Measurements from ENCODE around the gene ATRAID. TPM values are rescaled to one million over a fixed set of nuclear protein-coding genes. Genes with fewer than 3 reads are reported as not detected.
A peak's percentile ranks its signal among the peaks of the same experiment; 100 is the strongest.

The ATRAID gene
- total and polyA plus RNA-seq, 2 of the 8 experiments (the other 6 are each of a cell fraction or from before 2014, with no cell fraction given) = 109 to 280 TPM

- peak; percentile 51; the same call in 1 of the 2 replicates for TF ChIP-seq TAF1 (IDR thresholded peaks at IDR 0.05; ENCODE audit: low read depth, low read length)
- TF ChIP-seq SIRT6 (IDR thresholded peaks at IDR 0.05; ENCODE audit: low read length) = no peak
- peak; percentile 99 for TF ChIP-seq E2F6 (IDR thresholded peaks at IDR 0.05)
- TF ChIP-seq SUZ12 (IDR thresholded peaks at IDR 0.05; ENCODE audit: low read length) = no peak
- no peak for TF ChIP-seq JUND (IDR thresholded peaks at IDR 0.05; ENCODE audit: low read length)
- TF ChIP-seq SAP30 (IDR thresholded peaks at IDR 0.05; ENCODE audit: insufficient read depth, insufficient replicate concordance, low read length) = no peak
- TF ChIP-seq CHD2 (IDR thresholded peaks at IDR 0.05; ENCODE audit: low read length) = no peak
- TF ChIP-seq BACH1 (IDR thresholded peaks at IDR 0.05; ENCODE audit: low read length) = 0 out of 2 replicates have a peak, but pooled peaks have one; percentile 9
- no peak for TF ChIP-seq EP300 (IDR thresholded peaks at IDR 0.05; ENCODE audit: borderline replicate concordance in 1 of 2, low read depth in 2 of 2, low read length in 2 of 2)
- TF ChIP-seq GTF2F1 (IDR thresholded peaks at IDR 0.05; ENCODE audit: borderline replicate concordance, low read depth, low read length) = no peak
- peak in 2 of 3 experiments; percentile 76 to 88; a peak in 3 of 4 replicates for TF ChIP-seq CTCF (IDR thresholded peaks at IDR 0.05; ENCODE audit: control extremely low read depth in 1 of 3, insufficient read depth in 1 of 3, low read depth in 1 of 3, low read length in 3 of 3)
- TF ChIP-seq SP4 (IDR thresholded peaks at IDR 0.05; ENCODE audit: low read length) = no peak
- TF ChIP-seq MAX (IDR thresholded peaks at IDR 0.05) = peak; percentile 99
- peak; percentile 90 for TF ChIP-seq YY1 (IDR thresholded peaks at IDR 0.05; ENCODE audit: low read depth, low read length)
- TF ChIP-seq SIX5 (IDR thresholded peaks at IDR 0.05; ENCODE audit: low read depth, low read length) = no peak
- no peak for TF ChIP-seq JUN (IDR thresholded peaks at IDR 0.05; ENCODE audit: low read depth, low read length)
- 0 out of 2 replicates have a peak, but pooled peaks have one; percentile 51 for TF ChIP-seq ATF3 (IDR thresholded peaks at IDR 0.05; ENCODE audit: insufficient read depth, low read depth, low read length)
- no peak for TF ChIP-seq BCL11A (IDR thresholded peaks at IDR 0.05; ENCODE audit: low read depth in 2 of 2, low read length in 2 of 2)
- no peak for TF ChIP-seq CTBP2 (IDR thresholded peaks at IDR 0.05; ENCODE audit: borderline replicate concordance, insufficient read depth, insufficient read length, low read length)
- TF ChIP-seq POLR2AphosphoS5 (IDR thresholded peaks at IDR 0.05; ENCODE audit: low read depth, low read length) = 0 out of 2 replicates have a peak, but pooled peaks have one; percentile 29
Measured at GRCh38 chr2:27264753-27265535, 53.1 kb downstream of the ATRAID start (continued).

Data from H1 (cell line).